HG03108 (cell line): Measurements from ENCODE around the gene NOXRED1.

Experiments
- ATAC-seq: cut with Tn5 transposase; IDR thresholded peaks from one replicate; pipeline ENCODE4 v1.9.1; 2021; ENCODE audit warnings: moderate library complexity; ENCODE audit not compliant: unreplicated experiment

Gene NOXRED1

GRCh38 chr14:77346495-77346894 lies 76.8 kb downstream of the NOXRED1 start:
- no peak for ATAC-seq

- ATAC-seq = no peak
Measured at GRCh38 chr14:77344377-77344996, 78.8 kb downstream of the NOXRED1 start.
